ENCODE results near the gene SMYD3. TPM values are rescaled to one million over a fixed set of nuclear protein-coding genes. Genes with fewer than 3 reads are reported as not detected.

The SMYD3 gene
- polyA plus RNA-seq, 2 of the 4 experiments (the other 2 are of a cell fraction), result 18.2 to 35.2 TPM

DNA sequence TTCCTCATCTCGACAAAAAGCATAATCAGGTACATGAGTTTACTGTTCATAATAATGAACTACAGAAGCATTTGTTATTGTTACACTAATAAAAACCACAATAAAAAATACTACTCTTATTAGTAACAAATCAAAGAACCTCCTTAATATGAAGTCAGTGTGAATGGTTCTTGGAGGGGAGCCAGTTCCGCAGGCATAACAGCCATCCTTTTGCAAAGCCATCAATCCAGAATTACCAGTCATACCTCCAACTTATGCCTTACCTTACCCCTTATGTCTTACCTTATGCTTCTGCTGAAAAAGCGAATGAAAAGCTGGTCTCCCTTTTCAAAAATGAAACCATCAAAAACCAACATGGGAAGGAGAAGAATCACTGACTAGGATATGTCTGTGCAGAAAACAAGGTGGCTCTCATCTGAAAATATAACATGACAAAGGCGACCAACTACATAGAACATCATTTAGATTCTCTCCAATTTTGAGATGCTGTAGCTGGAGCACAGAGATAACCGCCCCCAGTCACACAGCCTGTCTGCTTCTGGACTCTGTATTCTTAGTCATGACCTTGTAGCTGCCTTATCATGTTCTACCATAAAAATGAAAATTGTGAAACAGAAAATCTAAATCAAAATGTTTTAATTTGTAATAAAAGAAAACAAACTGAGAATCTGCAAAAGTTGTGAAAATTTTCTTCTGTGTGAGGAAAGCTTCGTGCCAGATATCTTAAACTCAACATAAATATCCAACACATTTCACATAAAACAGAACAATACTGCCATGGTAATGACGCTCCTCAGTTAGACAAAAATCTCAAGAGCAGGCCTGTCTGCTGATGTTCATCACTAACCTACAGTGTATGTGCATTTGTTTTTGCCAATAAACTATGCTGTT is 438.2 kb downstream of the SMYD3 start:
- TF ChIP-seq CBX8 (IDR thresholded peaks at IDR 0.05) (no peak), JUN (IDR thresholded peaks at IDR 0.05) (no peak), ZC3H11A (IDR thresholded peaks at IDR 0.05) (no peak), POLR2A (IDR thresholded peaks at IDR 0.05; ENCODE audit: low read length) (no peak), NR3C1 (IDR thresholded peaks at IDR 0.05) (no peak)
- TF ChIP-seq, protein P1, sequence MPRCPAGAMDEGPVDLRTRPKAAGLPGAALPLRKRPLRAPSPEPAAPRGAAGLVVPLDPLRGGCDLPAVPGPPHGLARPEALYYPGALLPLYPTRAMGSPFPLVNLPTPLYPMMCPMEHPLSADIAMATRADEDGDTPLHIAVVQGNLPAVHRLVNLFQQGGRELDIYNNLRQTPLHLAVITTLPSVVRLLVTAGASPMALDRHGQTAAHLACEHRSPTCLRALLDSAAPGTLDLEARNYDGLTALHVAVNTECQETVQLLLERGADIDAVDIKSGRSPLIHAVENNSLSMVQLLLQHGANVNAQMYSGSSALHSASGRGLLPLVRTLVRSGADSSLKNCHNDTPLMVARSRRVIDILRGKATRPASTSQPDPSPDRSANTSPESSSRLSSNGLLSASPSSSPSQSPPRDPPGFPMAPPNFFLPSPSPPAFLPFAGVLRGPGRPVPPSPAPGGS (IDR thresholded peaks at IDR 0.05), result no peak
- Histone ChIP-seq H3K4me2 (no peak overlapping the region), H3K27ac (no peak overlapping the region), H3K4me1 (no peaks in the 10 kb centered on the region), H3K4me3 (no peak overlapping the region), H3K9me3 (no peaks in the 10 kb centered on the region)
- DNase-seq (ENCODE audit: low read depth in 1 of 2, low spot score in 1 of 2) (no peak), ATAC-seq (no peak), FAIRE-seq (no peak)
- 89% methylated on average over 7 of the region's 7 CpGs for WGBS (ENCODE audit: missing lambda C conversion rate)
- POLR2A ChIA-PET, result no interaction called here
- CTCF ChIA-PET, result interaction anchor here (0.5 to 0.6 kb wide), 3 partner anchors 23 to 952 kb away, joined by 3 read pairs; no protein-coding TSS in a partner anchor

DNA sequence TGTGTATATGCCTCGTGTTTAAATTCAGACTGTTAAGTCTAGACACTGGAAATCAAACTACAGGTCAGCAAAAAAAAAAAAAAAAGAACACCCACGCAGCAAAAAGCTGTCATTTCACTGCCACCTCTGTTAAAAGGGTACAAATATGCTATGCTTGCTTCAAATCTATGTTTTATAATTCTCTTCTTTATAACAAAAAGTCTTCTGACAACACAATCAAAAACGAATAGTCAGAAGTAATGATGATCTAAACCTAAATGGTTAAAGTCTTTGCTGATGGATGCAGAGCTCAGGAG is 438.9 kb downstream of the SMYD3 start:
- TF ChIP-seq JUNB (IDR thresholded peaks at IDR 0.05), result no peak
- TF ChIP-seq, protein P2, sequence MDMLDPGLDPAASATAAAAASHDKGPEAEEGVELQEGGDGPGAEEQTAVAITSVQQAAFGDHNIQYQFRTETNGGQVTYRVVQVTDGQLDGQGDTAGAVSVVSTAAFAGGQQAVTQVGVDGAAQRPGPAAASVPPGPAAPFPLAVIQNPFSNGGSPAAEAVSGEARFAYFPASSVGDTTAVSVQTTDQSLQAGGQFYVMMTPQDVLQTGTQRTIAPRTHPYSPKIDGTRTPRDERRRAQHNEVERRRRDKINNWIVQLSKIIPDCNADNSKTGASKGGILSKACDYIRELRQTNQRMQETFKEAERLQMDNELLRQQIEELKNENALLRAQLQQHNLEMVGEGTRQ (IDR thresholded peaks at IDR 0.05), result no peak
- TF ChIP-seq RNF2 (IDR thresholded peaks at IDR 0.05; ENCODE audit: borderline replicate concordance, low read depth), result no peak
- TF ChIP-seq, protein P3, sequence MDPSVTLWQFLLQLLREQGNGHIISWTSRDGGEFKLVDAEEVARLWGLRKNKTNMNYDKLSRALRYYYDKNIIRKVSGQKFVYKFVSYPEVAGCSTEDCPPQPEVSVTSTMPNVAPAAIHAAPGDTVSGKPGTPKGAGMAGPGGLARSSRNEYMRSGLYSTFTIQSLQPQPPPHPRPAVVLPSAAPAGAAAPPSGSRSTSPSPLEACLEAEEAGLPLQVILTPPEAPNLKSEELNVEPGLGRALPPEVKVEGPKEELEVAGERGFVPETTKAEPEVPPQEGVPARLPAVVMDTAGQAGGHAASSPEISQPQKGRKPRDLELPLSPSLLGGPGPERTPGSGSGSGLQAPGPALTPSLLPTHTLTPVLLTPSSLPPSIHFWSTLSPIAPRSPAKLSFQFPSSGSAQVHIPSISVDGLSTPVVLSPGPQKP (IDR thresholded peaks at IDR 0.05; ENCODE audit: low read depth, low read length), result no peak
- no peak for TF ChIP-seq SMC3 (IDR thresholded peaks at IDR 0.05)
- TF ChIP-seq, protein P4, sequence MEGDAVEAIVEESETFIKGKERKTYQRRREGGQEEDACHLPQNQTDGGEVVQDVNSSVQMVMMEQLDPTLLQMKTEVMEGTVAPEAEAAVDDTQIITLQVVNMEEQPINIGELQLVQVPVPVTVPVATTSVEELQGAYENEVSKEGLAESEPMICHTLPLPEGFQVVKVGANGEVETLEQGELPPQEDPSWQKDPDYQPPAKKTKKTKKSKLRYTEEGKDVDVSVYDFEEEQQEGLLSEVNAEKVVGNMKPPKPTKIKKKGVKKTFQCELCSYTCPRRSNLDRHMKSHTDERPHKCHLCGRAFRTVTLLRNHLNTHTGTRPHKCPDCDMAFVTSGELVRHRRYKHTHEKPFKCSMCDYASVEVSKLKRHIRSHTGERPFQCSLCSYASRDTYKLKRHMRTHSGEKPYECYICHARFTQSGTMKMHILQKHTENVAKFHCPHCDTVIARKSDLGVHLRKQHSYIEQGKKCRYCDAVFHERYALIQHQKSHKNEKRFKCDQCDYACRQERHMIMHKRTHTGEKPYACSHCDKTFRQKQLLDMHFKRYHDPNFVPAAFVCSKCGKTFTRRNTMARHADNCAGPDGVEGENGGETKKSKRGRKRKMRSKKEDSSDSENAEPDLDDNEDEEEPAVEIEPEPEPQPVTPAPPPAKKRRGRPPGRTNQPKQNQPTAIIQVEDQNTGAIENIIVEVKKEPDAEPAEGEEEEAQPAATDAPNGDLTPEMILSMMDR (IDR thresholded peaks at IDR 0.05), result no peak
- TF ChIP-seq TFCP2L1 (CRISPR knock-in tag; IDR thresholded peaks at IDR 0.05), result no peak
- TF ChIP-seq ZC3H11A (IDR thresholded peaks at IDR 0.05), result no peak
- FAIRE-seq, result no peak
- no peak for DNase-seq (ENCODE audit: low read depth in 1 of 2, low spot score in 1 of 2)
- WGBS (ENCODE audit: missing lambda C conversion rate), result 53% methylated on average over 3 of the region's 3 CpGs
- no peak overlapping the region for H3K4me3 ChIP-seq
- POLR2A ChIA-PET, result no interaction called here
- CTCF ChIA-PET, result interaction anchor here (0.6 kb wide), 2 partner anchors 733 to 952 kb away, joined by 3 read pairs; no protein-coding TSS in a partner anchor
- H3K4me2 ChIP-seq, result no peak overlapping the region
- no peak for ATAC-seq
- no peaks in the 10 kb centered on the region for H3K4me1 ChIP-seq
- no peaks in the 10 kb centered on the region for H3K9me3 ChIP-seq
- H3K27ac ChIP-seq, result no peak overlapping the region

DNA sequence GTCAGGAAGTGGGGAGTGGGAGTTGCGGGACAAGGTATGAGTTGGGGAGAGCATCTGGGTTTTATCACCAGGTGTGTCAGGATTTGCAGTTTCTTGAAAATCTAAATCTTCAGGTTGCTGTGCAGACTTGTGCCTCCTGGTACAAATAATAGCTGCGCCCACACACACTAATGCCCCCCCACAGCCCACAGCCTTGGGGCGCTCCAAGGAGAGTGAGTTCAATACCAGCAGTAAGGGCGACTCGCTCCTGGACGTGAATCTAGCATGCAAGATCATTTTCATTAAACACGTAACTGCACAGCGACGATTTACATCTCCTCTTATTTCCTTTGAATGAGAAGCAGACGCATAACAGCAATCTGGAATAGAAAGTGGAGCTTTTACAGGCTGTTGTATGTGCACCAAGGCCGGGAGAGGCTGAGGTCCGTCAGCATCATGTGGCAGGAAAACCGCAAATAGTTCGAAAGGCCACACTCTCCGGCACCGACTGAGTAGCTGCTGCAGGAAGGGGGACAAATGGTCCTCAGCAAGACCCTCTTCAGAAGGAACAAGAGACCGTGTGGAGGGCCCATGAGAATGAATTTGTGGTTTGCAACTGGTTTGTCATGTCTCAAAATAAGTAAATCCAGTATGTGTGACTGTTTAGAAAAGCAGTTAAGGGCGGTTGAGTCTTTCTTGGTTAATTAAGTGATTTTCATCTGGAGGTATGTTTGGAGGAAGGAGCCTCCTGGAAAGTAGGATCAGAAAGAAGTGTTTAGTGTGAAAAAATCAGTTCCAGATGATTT is 439.5 kb downstream of the SMYD3 start:
- Histone ChIP-seq H3K27ac (no peak overlapping the region), H3K4me2 (no peak overlapping the region), H3K4me1 (no peaks in the 10 kb centered on the region), H3K9me3 (no peaks in the 10 kb centered on the region), H3K4me3 (no peak overlapping the region)
- 84% methylated on average over 18 of the region's 18 CpGs for WGBS (ENCODE audit: missing lambda C conversion rate)
- FAIRE-seq, result no peak
- CTCF ChIA-PET, result interaction anchor here (1.0 to 1.5 kb wide), 3 partner anchors 13 to 26 kb away, joined by 3 read pairs; no protein-coding TSS in a partner anchor
- POLR2A ChIA-PET, result no interaction called here
- no peak for DNase-seq (ENCODE audit: low read depth in 1 of 2, low spot score in 1 of 2)
- TF ChIP-seq JUNB (IDR thresholded peaks at IDR 0.05) (no peak), POLR2AphosphoS2 (conservative IDR thresholded peaks at IDR 0.05; ENCODE audit: low read length) (no peak), HOXB13 (CRISPR knock-in tag; IDR thresholded peaks at IDR 0.05; ENCODE audit: low read depth) (no peak), FOXS1 (CRISPR knock-in tag; IDR thresholded peaks at IDR 0.05) (no peak), JUN (IDR thresholded peaks at IDR 0.05) (no peak), EHF (CRISPR knock-in tag; IDR thresholded peaks at IDR 0.05) (no peak), EP300 (IDR thresholded peaks at IDR 0.05) (no peak), TFCP2L1 (CRISPR knock-in tag; IDR thresholded peaks at IDR 0.05) (no peak)
- TF ChIP-seq, protein P5, sequence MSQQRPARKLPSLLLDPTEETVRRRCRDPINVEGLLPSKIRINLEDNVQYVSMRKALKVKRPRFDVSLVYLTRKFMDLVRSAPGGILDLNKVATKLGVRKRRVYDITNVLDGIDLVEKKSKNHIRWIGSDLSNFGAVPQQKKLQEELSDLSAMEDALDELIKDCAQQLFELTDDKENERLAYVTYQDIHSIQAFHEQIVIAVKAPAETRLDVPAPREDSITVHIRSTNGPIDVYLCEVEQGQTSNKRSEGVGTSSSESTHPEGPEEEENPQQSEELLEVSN (IDR thresholded peaks at IDR 0.05; ENCODE audit: borderline replicate concordance, low read depth), result no peak
- no peak for ATAC-seq
